Liver (tissue), 9 donors: ENCODE results near the gene PSG6. TPM values are rescaled to one million over a fixed set of nuclear protein-coding genes. Genes with fewer than 3 reads are reported as not detected.
"Not testable (repeated sequence)": the region's sequence is repeated elsewhere in the genome, so short reads cannot be mapped to it uniquely, and the experiment has no call there.

Source experiments
- DNase-seq: peaks from one replicate; pipeline ENCODE4 v3.0.0-alpha.2; 2017; ENCODE audit warnings: low spot score
- H3K27ac ChIP-seq, 2 donors: one replicate each; pipeline ENCODE4 v1.7.0; 2013; ENCODE audit warnings: inconsistent platforms in 2 of 2, low read length in 2 of 2, control low read depth in 1 of 2, low read depth in 1 of 2, mild to moderate bottlenecking in 1 of 2
- H3K27me3 ChIP-seq, 4 donors: one replicate each; pipeline versions ENCODE4 v1.6.1 to v1.7.0; 2013; ENCODE audit warnings: low read length in 3 of 4, inconsistent platforms in 1 of 4, mild to moderate bottlenecking in 1 of 4, moderate library complexity in 1 of 4; ENCODE audit not compliant: control insufficient read depth in 4 of 4, insufficient read depth in 4 of 4
- H3K36me3 ChIP-seq, 4 donors: one replicate each; pipeline versions ENCODE4 v1.6.1 to v1.7.0; 2013; ENCODE audit warnings: low read length in 3 of 4, mild to moderate bottlenecking in 3 of 4, low read depth in 1 of 4, moderate library complexity in 1 of 4; ENCODE audit not compliant: control insufficient read depth in 4 of 4, insufficient read depth in 3 of 4
- H3K4me1 ChIP-seq, 4 donors: one replicate each; pipeline versions ENCODE4 v1.6.1 to v1.7.0; 2013; ENCODE audit warnings: low read length in 3 of 4, mild to moderate bottlenecking in 3 of 4, moderate library complexity in 1 of 4; ENCODE audit not compliant: control insufficient read depth in 4 of 4, insufficient read depth in 4 of 4
- H3K4me3 ChIP-seq, 3 donors: one replicate each; pipeline versions ENCODE4 v1.6.1 to v1.7.0; 2013; ENCODE audit warnings: low read length in 3 of 3, control low read depth in 1 of 3, low read depth in 1 of 3, mild to moderate bottlenecking in 1 of 3
- H3K9ac ChIP-seq, 2 donors: one replicate each; pipeline ENCODE4 v1.7.0; 2013; ENCODE audit warnings: low read length in 2 of 2, mild to moderate bottlenecking in 2 of 2, moderate library complexity in 2 of 2, control low read depth in 1 of 2, low read depth in 1 of 2
- H3K9me3 ChIP-seq, 4 donors: one replicate each; pipeline versions ENCODE4 v1.6.1 to v1.7.0; 2013; ENCODE audit warnings: low read length in 3 of 4; ENCODE audit not compliant: control insufficient read depth in 4 of 4
- CTCF ChIP-seq: fragments of 150-350 bp; IDR thresholded peaks from 2 replicates; pipeline ENCODE4 v1.5.1; 2017; ENCODE audit warnings: improper control_type of control experiment, low read depth, low read length; ENCODE audit not compliant: missing input control
- WGBS: extraction: QIAGEN DNeasy Blood & Tissue Kit; methylation state at CpG from one replicate; pipeline ENCODE4 v1.1.7; 2013; 5-methylcytosine and 5-hydroxymethylcytosine counted together
- polyA plus RNA-seq, 2 donors: library from polyadenylated mRNA; stranded (reverse) in 1 of 2; unstranded in 1 of 2; fragments of 200-250 nt in 1 of 2; fragments of >200 nt in 1 of 2; fragmentation: Nextera tagmentation in 1 of 2; extraction: Ambion mirVana in 1 of 2; gene quantifications; one replicate each; pipeline versions ENCODE4 v1.2.1 to v1.2.3, GENCODE V29; 2013 to 2015
- total RNA-seq, 2 donors: library from RNA; depleted of rRNA; stranded (reverse); fragments of >200 nt; gene quantifications; one replicate each; pipeline ENCODE4 v1.2.3, GENCODE V29; 2014
- donor health status: healthy.
- donor health status: healthy.
- donor health status: healthy.
- donor health status: healthy.
- donor health status: healthy.

PSG6 gene
- total and polyA plus RNA-seq, 4 donors, result not detected

DNA sequence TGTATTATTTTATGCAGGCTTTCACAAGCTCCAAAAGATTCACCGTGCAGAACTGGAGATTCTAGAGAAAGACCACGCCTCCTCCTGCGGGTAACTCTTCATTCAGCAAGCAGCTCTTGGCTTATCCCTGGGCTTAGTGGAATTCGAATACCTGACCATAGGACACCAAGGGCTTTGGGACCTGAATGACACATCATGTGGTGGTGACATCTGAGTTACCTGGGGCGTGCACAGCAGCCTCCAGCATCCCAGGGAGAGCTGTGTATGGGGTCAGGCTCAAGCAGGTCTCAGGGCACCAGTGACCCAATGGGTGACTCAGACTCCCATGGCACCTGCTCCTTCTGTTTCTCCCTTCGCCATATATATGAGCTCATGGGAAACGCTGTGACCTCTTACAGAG is 27.2 kb downstream of the PSG6 start:
- H3K4me3 ChIP-seq, H3K36me3 ChIP-seq, H3K9me3 ChIP-seq, H3K4me1 ChIP-seq, DNase-seq, H3K9ac ChIP-seq, H3K27ac ChIP-seq, H3K27me3 ChIP-seq: not testable (repeated sequence)
- 83% methylated on average over 7 of the region's 7 CpGs for WGBS

DNA sequence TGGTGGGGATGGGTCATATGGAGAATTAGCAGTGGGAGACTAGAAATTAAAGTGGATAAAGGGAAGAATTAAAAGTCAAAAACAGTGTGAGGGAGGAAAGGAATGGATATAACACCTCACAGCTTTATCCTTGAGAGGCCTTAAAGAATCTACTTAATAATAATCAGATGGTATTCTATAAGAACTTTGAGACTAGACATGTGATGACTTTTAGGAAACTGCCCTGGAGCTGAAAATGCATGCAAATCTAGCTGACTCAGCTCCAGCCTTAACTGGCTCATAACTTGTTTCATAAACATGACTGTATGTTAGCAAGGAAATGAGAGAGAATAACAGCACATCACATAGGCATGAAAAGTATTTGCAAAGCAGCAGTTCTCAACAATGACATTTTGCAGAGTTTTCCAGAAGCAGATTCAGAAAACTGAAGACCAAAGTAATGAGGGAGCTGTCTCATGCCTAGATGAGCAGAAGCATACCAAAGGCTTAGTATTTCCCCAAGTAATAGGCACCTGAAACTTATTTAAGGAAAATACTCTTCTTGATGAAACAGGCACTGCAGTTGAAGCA is 29.7 kb downstream of the PSG6 start:
- DNase-seq, H3K27me3 ChIP-seq, H3K27ac ChIP-seq, H3K4me1 ChIP-seq, H3K9me3 ChIP-seq, H3K36me3 ChIP-seq, H3K9ac ChIP-seq, H3K4me3 ChIP-seq: not testable (repeated sequence)

GRCh38 chr19:42882730-42883129 is 35.0 kb downstream of the PSG6 start:
- DNase-seq, H3K4me3 ChIP-seq, H3K36me3 ChIP-seq, H3K27ac ChIP-seq, H3K4me1 ChIP-seq, H3K27me3 ChIP-seq, H3K9ac ChIP-seq, H3K9me3 ChIP-seq: not testable (repeated sequence)
- WGBS, result 69% methylated on average over 2 of the region's 2 CpGs

DNA sequence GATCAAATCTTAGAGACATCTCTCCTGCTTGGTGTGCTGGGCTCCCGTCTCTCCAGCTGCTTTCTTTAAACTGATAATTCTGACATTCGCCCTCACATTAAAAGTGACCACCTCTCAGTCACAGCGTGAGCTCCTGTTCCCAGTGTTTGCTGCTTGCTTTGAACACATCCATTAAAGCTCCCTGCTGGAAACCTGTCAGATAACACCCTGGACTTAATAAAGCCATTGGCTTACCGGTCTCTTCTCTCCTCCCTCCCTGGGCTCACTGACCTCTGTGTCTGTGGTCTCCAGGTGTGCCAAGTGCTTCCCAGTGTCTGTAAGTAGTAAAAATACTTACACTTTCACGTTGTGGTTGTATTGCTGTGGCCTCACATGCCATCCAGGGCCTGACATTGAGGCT is 35.7 kb downstream of the PSG6 start:
- not testable (repeated sequence) for DNase-seq, H3K4me1 ChIP-seq, H3K9me3 ChIP-seq, H3K9ac ChIP-seq, H3K27ac ChIP-seq, H3K36me3 ChIP-seq, H3K4me3 ChIP-seq, H3K27me3 ChIP-seq
- WGBS, result 32% methylated on average over 5 of the region's 5 CpGs

GRCh38 chr19:42881279-42881678 is 36.4 kb downstream of the PSG6 start:
- WGBS, result 60% methylated on average over 8 of the region's 8 CpGs
- not testable (repeated sequence) for H3K4me3 ChIP-seq, H3K4me1 ChIP-seq

DNA sequence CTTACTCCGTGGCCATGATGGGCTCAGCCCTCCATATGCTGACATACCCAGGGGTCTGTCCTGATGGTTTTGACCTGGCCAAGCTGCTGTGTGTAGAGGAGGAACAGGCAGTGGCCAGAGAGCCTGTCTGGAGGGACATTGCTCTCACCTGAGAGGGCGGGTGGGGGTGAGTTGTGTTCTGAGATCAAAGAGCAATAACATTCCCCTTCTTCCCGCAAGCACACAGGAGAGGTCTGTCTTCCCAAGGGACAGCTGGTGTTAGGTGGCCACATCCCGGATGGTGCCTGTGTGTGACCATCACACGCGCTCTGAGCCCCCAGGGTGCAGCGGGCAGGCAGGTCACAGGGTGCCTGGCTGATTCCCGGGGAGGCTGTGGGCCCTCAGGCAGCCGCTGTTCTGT is 37.1 kb downstream of the PSG6 start:
- DNase-seq, H3K9ac ChIP-seq, H3K27ac ChIP-seq, H3K36me3 ChIP-seq, H3K9me3 ChIP-seq, H3K4me3 ChIP-seq, H3K4me1 ChIP-seq, H3K27me3 ChIP-seq: not testable (repeated sequence)
- WGBS, result 83% methylated on average over 9 of the region's 9 CpGs

More at GRCh38 chr19:42881279-42881678, 36.4 kb downstream of the PSG6 start:
- not testable (repeated sequence) for H3K36me3 ChIP-seq, DNase-seq, H3K27ac ChIP-seq, H3K9ac ChIP-seq, H3K27me3 ChIP-seq, H3K9me3 ChIP-seq
- TF ChIP-seq CTCF, result peak; percentile 13
